ENCODE measurements around the gene CFAP100.

- TF ChIP-seq CREB1 (IDR thresholded peaks at IDR 0.05; ENCODE audit: low read depth) (no peak), ZBTB7A (IDR thresholded peaks at IDR 0.05; ENCODE audit: low read depth) (no peak), EGR1 (IDR thresholded peaks at IDR 0.05) (no peak), FOXM1 (IDR thresholded peaks at IDR 0.05; ENCODE audit: borderline replicate concordance, low read depth) (no peak), YY1 (IDR thresholded peaks at IDR 0.05; ENCODE audit: low read depth) (no peak), EP300 (IDR thresholded peaks at IDR 0.05; ENCODE audit: borderline replicate concordance) (no peak)
- TF ChIP-seq, protein P1, sequence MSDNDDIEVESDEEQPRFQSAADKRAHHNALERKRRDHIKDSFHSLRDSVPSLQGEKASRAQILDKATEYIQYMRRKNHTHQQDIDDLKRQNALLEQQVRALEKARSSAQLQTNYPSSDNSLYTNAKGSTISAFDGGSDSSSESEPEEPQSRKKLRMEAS (IDR thresholded peaks at IDR 0.05) = no peak
These were observed 71.3 kb downstream of the CFAP100 start for GRCh38 chr3:126465928-126466544.

Measured in Ishikawa (cell line).